SU-DHL-6 (cell line): Measurements from ENCODE around the gene SMIM32.
A peak's percentile ranks its signal among the peaks of the same experiment; 100 is the strongest.

Experiments
- H2AFZ ChIP-seq: fragments of 200-600 bp; sonication (generic); 2 replicates; pipeline ENCODE4 v1.6.1; 2014; ENCODE audit warnings: low read depth, mild to moderate bottlenecking, moderate library complexity, mixed read lengths, antibody characterized with exemption, low read length; ENCODE audit not compliant: severe bottlenecking
- H3F3A ChIP-seq: fragments of 200-600 bp; shearing (Covaris generic); 2 replicates; pipeline ENCODE4 v1.6.0; 2016; ENCODE audit warnings: antibody characterized with exemption, mild to moderate bottlenecking; ENCODE audit not compliant: insufficient read depth
- H3K27ac ChIP-seq: fragments of 200-600 bp; sonication (generic); 2 replicates; pipeline ENCODE4 v1.5.1; 2016; ENCODE audit warnings: low read depth, mild to moderate bottlenecking, low read length, moderate library complexity, mixed read lengths
- H3K27me3 ChIP-seq: fragments of 200-600 bp; sonication (generic), shearing (Covaris generic); 2 replicates; pipeline ENCODE4 v1.6.0; 2014; ENCODE audit warnings: mild to moderate bottlenecking, low read length
- H3K36me3 ChIP-seq: fragments of 200-600 bp; sonication (generic); 2 replicates; pipeline ENCODE4 v1.6.1; 2014; ENCODE audit warnings: mild to moderate bottlenecking, low read length, mixed read lengths
- H3K4me2 ChIP-seq: fragments of 300-600, 200-600 bp; shearing (Covaris generic), sonication (generic); 2 replicates; pipeline ENCODE4 v1.6.0; 2014; ENCODE audit warnings: low read length, low read depth, mild to moderate bottlenecking; ENCODE audit not compliant: poor library complexity, severe bottlenecking
- H3K4me3 ChIP-seq: fragments of 200-600 bp; sonication (generic); 2 replicates; pipeline ENCODE4 v1.5.1; 2014; ENCODE audit warnings: antibody characterized with exemption, low read length, mild to moderate bottlenecking, mixed read lengths; ENCODE audit not compliant: insufficient read depth, poor library complexity, severe bottlenecking
- H3K79me2 ChIP-seq: fragments of 200-600 bp; sonication (generic); 2 replicates; pipeline ENCODE4 v1.6.1; 2014; ENCODE audit warnings: mild to moderate bottlenecking, low read length, moderate library complexity; ENCODE audit not compliant: insufficient read depth
- H3K9ac ChIP-seq: fragments of 200-600 bp; sonication (generic); 2 replicates; pipeline ENCODE4 v1.7.0; 2014; ENCODE audit warnings: mild to moderate bottlenecking, low read length
- H3K9me2 ChIP-seq: fragments of 200-600 bp; sonication (generic); replicated peaks from 2 replicates; pipeline ENCODE4 v1.6.1; 2014; ENCODE audit warnings: low read length; ENCODE audit not compliant: insufficient read depth
- H3K9me3 ChIP-seq: fragments of 200-600 bp; sonication (generic); 2 replicates; pipeline ENCODE4 v1.6.1; 2014; ENCODE audit warnings: low read length, mixed read lengths; ENCODE audit not compliant: insufficient read depth
- H4K20me1 ChIP-seq: fragments of 200-600 bp; sonication (generic); 2 replicates; pipeline ENCODE4 v1.6.1; 2014; ENCODE audit warnings: low read depth, mild to moderate bottlenecking, antibody characterized with exemption, low read length, moderate library complexity, mixed read lengths
- CTCF ChIP-seq: fragments of 200-600 bp; sonication (generic); IDR thresholded peaks from one replicate; pipeline ENCODE4 v1.5.1; 2017; ENCODE audit warnings: antibody characterized with exemption, mild to moderate bottlenecking, low read length, moderate library complexity; ENCODE audit not compliant: insufficient read depth, poor library complexity, severe bottlenecking
- EZH2phosphoT487 ChIP-seq: fragments of 200-600 bp; sonication (generic), shearing (Covaris generic); conservative IDR thresholded peaks from 2 replicates; pipeline ENCODE4 v1.6.1; 2018; ENCODE audit warnings: mild to moderate bottlenecking, antibody characterized with exemption, low read length, moderate library complexity, mixed read lengths

Gene SMIM32

GRCh38 chr5:136174021-136174659 lies 18.8 kb downstream of the SMIM32 start:
- Histone ChIP-seq H3K9ac (no peak overlapping the region), H4K20me1 (no peaks in the 10 kb centered on the region), H3K4me3 (no peak overlapping the region), H3F3A (peaks cover 37% of the 10 kb centered on the region), H3K79me2 (peaks cover 55% of the 10 kb centered on the region), H3K4me2 (peak overlapping the region; percentile 44), H3K36me3 (peaks cover 71% of the 10 kb centered on the region), H3K9me2 (no peaks in the 10 kb centered on the region), H2AFZ (no peak overlapping the region), H3K27ac (peak overlapping the region; percentile 70), H3K27me3 (no peaks in the 10 kb centered on the region), H3K9me3 (no peaks in the 10 kb centered on the region)
- TF ChIP-seq CTCF (peak; percentile 52), EZH2phosphoT487 (no peak)

GRCh38 chr5:136169218-136169617 lies 23.7 kb downstream of the SMIM32 start:
- Histone ChIP-seq H3K27me3 (no peaks in the 10 kb centered on the region), H4K20me1 (no peaks in the 10 kb centered on the region), H3K9me3 (no peaks in the 10 kb centered on the region), H3K36me3 (peaks cover 42% of the 10 kb centered on the region), H2AFZ (no peak overlapping the region), H3K4me3 (no peak overlapping the region), H3K79me2 (peaks cover 76% of the 10 kb centered on the region), H3K4me2 (no peak overlapping the region), H3K9ac (no peak overlapping the region), H3K9me2 (no peaks in the 10 kb centered on the region), H3F3A (peaks cover 68% of the 10 kb centered on the region), H3K27ac (peak overlapping the region; percentile 70)
- no peak for TF ChIP-seq EZH2phosphoT487
- no peak for TF ChIP-seq CTCF

DNA sequence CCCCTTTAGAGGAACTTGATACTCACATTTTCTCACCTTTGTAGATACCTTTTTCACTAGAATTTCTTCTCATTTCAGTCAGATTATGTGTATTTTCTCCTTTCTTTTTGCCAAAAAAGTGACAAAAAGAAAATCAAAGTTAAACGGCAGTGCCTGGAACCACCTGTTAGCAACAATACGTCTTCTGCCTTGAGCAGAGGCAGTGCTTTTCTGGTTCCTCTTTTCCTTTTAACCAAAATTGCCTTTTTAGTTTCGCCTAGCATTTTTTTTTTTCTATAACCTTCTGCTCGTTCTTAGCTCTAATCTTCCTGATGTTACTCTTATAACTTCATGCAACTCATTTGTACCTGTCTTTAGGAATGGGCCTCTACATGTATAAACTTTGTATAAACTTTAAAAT lies 26.1 kb downstream of the SMIM32 start:
- TF ChIP-seq EZH2phosphoT487 = no peak
- no peak for TF ChIP-seq CTCF
- H3K9me2 ChIP-seq = no peaks in the 10 kb centered on the region
- H3K36me3 ChIP-seq = peaks cover 30% of the 10 kb centered on the region
- H3K9me3 ChIP-seq = no peaks in the 10 kb centered on the region
- H3K4me2 ChIP-seq = peak overlapping the region; percentile 95
- peaks cover 76% of the 10 kb centered on the region for H3K79me2 ChIP-seq
- no peaks in the 10 kb centered on the region for H4K20me1 ChIP-seq
- no peaks in the 10 kb centered on the region for H3K27me3 ChIP-seq
- peak overlapping the region; percentile 58 for H3K9ac ChIP-seq
- H2AFZ ChIP-seq = no peak overlapping the region
- peak overlapping the region; percentile 100 for H3K27ac ChIP-seq
- peaks cover 75% of the 10 kb centered on the region for H3F3A ChIP-seq
- H3K4me3 ChIP-seq = peak overlapping the region; percentile 34
